ENCODE data around the gene MEIS3. TPM values are rescaled to one million over a fixed set of nuclear protein-coding genes. Genes with fewer than 3 reads are reported as not detected.
A peak's percentile ranks its signal among the peaks of the same experiment; 100 is the strongest.

Gene MEIS3
- total and polyA plus RNA-seq, 7 donors = 0.83 to 2.4 (median 1.6) TPM

DNA sequence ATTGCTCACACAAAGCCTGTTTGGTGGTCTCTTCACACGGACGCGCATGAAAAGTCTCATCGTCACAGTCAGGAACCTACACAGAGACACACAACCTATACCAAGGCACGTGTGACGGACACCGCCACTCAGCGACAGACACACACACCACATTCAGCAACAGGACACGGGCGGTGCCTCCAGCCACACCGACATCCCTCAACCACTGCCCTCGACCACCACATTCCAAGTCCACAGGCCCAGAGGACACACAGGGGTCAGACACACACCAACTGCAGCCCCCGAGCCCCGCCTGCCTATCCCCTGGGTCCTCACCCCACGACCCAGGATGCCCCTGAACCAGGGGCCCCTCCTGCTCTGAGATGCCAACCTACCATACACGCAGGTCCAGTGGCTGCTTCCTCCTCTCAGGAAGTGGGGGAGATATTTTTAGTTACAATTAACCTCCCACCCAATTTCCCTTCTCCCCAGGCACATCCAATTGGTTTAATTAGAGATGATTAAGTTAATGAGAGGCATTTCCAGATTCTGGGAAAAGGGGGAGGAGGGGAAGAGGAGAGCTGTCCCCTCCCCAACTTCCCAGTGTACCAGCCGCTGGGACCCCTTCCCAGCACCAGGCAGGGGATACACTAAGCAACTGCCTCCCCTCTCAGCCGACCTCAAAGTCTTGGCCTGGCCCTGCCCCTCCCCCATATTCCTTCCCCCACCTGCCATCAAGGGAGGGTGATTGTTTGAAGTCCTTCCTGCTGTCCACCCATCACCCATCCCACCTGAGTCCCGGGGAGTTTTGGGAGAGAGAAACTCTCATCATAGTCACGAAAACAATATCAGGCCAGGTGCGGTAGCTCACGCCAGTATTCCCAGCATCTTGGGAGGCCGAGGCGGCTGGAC is 20.4 kb downstream of the MEIS3 start:
- Histone ChIP-seq H3K4me3 (no peak overlapping the region), H3K27ac (no peak overlapping the region), H3K27me3 (ENCODE audit: insufficient read depth in 3 of 3, low read length in 2 of 3) (peaks cover 0 to 10% (median 10%) of the 10 kb centered on the region in 3 donors), H3K36me3 (ENCODE audit: insufficient read depth in 1 of 2, low read depth in 1 of 2) (no peaks in the 10 kb centered on the region), H3K4me1 (no peaks in the 10 kb centered on the region), H3K9me3 (no peaks in the 10 kb centered on the region)
- TF ChIP-seq, protein P1, sequence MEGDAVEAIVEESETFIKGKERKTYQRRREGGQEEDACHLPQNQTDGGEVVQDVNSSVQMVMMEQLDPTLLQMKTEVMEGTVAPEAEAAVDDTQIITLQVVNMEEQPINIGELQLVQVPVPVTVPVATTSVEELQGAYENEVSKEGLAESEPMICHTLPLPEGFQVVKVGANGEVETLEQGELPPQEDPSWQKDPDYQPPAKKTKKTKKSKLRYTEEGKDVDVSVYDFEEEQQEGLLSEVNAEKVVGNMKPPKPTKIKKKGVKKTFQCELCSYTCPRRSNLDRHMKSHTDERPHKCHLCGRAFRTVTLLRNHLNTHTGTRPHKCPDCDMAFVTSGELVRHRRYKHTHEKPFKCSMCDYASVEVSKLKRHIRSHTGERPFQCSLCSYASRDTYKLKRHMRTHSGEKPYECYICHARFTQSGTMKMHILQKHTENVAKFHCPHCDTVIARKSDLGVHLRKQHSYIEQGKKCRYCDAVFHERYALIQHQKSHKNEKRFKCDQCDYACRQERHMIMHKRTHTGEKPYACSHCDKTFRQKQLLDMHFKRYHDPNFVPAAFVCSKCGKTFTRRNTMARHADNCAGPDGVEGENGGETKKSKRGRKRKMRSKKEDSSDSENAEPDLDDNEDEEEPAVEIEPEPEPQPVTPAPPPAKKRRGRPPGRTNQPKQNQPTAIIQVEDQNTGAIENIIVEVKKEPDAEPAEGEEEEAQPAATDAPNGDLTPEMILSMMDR (IDR thresholded peaks at IDR 0.05) = no peak
- ATAC-seq = no peak
- intact Hi-C loops (cut with DNase I) = no loop called here
- no peak for DNase-seq
- 36 to 42% (median 39%) methylated on average over 24 of the region's 24 CpGs for WGBS, 3 donors

DNA sequence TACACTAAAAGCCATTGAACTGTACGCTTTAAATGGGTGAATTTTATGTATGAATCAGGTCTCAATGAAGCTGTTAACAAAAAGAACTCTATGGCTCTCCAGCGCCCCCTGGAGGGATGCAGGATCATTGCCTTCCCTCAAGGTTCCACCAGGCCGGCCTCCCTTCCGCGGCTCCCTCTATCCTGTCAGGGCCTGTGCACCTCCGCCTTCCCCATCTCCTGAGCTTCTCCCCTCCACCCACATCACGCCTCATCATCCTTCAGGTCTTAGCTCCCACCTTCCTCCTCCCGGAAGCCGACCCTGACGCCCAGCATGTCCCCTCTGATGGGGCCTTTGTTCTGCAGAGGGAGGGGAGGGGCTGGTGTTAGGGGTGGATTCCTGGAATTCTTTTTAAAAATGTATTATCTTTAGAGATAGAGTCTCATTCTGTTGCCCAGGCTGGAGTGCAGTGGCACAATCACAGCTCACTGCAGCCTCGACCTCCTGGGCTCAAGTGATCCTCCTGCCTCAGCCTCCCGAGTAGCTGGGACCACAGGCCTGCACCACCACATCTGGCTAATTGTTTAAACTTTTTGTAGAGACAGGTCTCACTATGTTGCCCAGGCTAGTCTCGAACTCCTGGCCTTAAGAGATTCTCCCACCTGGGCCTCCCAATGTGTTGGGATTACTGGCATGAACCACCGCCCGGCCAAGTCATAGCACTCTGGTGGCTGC is 27.7 kb downstream of the MEIS3 start:
- peak; percentile 67 to 71 (median 68) for ATAC-seq

DNA sequence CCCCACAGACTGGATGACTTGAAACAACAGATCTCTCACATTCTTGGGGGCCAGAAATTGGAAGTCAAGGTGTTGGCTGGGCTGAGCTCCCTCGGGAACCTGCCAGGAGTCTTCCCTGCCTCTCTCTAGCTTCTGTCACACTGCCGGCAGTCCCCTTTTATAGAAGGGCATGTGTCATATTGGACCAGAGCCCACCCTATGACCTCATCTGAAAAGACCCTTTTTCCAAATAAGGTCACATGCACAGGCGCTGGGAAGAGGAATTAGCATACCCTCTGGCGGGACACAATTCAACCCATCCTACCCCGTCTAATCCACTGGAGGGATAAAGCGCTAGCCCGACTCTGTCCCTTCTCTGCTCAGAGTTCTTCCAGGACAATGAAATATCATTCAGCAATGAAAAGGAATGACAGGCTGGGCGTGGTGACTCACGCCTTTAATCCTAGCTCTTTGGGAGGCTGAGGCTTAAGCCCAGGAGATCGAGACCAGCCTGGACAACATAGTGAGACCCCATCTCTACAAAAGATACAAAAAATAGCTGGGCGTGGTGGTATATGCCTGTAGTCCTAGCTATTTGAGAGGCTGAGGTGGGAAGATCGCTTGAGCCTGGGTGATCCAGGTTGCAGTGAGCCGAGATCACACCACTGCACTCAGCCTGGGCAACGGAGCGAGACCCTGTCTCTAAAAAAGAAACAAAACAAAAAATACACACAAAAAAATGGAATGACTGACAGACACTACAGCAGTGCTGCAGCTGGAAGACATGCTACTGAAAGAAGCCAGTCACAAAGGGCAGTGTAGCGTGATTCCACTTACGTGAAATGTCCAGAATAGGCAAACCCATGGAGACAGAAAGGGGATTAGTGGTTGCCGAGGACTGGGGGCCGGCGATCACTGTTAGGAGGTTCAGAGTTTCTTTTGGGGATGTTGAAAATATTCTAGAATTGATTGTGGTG is 28.5 kb downstream of the MEIS3 start:
- intact Hi-C loops (cut with DNase I) = loop anchor here in 1 of 2 donors (2.0 kb wide), 1 partner anchor 94 kb away; no protein-coding TSS in a partner anchor

More for the DNA sequence above, 27.7 kb downstream of the MEIS3 start:
- no peak overlapping the region for H3K27ac ChIP-seq
- peak; percentile 73 to 81 for DNase-seq
- H3K9me3 ChIP-seq = no peaks in the 10 kb centered on the region
- H3K4me3 ChIP-seq = no peak overlapping the region
- 32 to 38% (median 34%) methylated on average over 13 to 15 of the region's 15 CpGs for WGBS, 3 donors
- H3K27me3 ChIP-seq (ENCODE audit: insufficient read depth in 3 of 3, low read length in 2 of 3) = peaks cover 0 to 4% (median 1%) of the 10 kb centered on the region in 3 donors
- H3K36me3 ChIP-seq (ENCODE audit: insufficient read depth in 1 of 2, low read depth in 1 of 2) = no peaks in the 10 kb centered on the region
- intact Hi-C loops (cut with DNase I) = loop anchor here in 1 of 2 donors (2.0 kb wide), 1 partner anchor 95 kb away; no protein-coding TSS in a partner anchor
- TF ChIP-seq, protein P1 (IDR thresholded peaks at IDR 0.05) = peak; percentile 82
- no peaks in the 10 kb centered on the region for H3K4me1 ChIP-seq

More for the DNA sequence above, 28.5 kb downstream of the MEIS3 start:
- Histone ChIP-seq H3K4me3 (no peak overlapping the region), H3K27ac (no peak overlapping the region), H3K36me3 (ENCODE audit: insufficient read depth in 1 of 2, low read depth in 1 of 2) (no peaks in the 10 kb centered on the region), H3K9me3 (no peaks in the 10 kb centered on the region), H3K27me3 (ENCODE audit: insufficient read depth in 3 of 3, low read length in 2 of 3) (peaks cover 0 to 4% (median 2%) of the 10 kb centered on the region in 3 donors), H3K4me1 (no peaks in the 10 kb centered on the region)
- TF ChIP-seq, protein P1 (IDR thresholded peaks at IDR 0.05) = no peak
- DNase-seq = peak in 1 of 2 donors; percentile 15
- peak in 2 of 4 donors; percentile 22 to 30 for ATAC-seq
- WGBS, 3 donors = 58 to 65% (median 61%) methylated on average over 20 of the region's 20 CpGs
